HPDE6-E6E7 (cell line): ENCODE results near the gene MPPED1.

Experiments used
- DNase-seq: peaks from one replicate; pipeline ENCODE4 v3.0.0; 2011; ENCODE audit warnings: missing footprints; ENCODE audit errors: extremely low spot score

The MPPED1 gene

GRCh38 chr22:43447380-43447779, 35.6 kb downstream of the MPPED1 start:
- no peak for DNase-seq

- no peak for DNase-seq
These were observed 36.2 kb downstream of the MPPED1 start for GRCh38 chr22:43448048-43448447.

DNA sequence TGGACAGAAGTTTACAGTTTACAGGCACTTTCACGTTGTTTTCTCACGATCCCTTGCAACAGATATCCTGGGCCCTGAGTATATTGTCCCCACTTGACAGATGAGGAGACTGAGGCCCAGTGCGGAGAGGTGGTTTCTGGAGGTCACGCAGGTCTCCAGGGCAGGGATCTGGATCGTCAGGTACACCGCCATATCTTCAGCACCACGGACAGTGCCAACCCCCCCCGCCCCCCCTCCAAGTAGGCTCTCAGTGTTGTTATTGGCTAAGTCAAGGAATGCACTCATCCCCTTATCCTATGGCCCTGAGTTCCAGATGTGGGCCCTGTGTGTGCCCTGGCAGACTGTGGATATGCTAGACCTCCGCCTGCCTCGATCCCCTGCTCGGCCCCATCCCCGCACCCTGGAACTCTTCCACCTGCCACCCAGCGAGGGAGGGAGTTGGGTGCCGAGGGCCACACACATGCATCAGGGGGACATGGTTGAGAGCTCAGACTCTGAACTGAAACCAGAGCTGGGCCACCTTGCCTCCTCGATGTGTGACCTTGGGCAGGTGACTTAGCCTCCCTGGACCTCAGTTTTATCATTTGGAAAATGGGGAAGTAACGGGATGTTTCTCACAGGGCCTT, 37.5 kb downstream of the MPPED1 start:
- DNase-seq, result no peak

DNA sequence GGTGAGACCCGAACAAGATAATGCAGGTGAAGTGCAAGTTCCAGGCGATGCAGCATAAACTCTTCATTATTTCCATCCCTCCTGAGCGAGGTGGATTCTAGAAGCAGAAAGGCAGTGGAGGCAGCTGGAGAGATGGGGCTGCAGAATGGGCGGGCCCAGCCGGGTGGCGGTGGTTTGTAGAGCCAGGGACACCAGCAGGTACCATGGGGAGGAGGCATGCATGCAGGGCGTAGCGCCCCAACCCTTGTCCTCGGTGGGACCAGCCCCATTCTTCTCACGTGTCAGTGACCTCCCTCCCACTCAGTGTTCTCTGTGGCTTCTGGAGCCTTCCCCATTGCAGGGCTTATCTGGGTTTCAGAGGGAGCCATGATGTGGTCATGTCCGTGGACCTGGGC, 38.0 kb downstream of the MPPED1 start:
- DNase-seq, result no peak

DNA sequence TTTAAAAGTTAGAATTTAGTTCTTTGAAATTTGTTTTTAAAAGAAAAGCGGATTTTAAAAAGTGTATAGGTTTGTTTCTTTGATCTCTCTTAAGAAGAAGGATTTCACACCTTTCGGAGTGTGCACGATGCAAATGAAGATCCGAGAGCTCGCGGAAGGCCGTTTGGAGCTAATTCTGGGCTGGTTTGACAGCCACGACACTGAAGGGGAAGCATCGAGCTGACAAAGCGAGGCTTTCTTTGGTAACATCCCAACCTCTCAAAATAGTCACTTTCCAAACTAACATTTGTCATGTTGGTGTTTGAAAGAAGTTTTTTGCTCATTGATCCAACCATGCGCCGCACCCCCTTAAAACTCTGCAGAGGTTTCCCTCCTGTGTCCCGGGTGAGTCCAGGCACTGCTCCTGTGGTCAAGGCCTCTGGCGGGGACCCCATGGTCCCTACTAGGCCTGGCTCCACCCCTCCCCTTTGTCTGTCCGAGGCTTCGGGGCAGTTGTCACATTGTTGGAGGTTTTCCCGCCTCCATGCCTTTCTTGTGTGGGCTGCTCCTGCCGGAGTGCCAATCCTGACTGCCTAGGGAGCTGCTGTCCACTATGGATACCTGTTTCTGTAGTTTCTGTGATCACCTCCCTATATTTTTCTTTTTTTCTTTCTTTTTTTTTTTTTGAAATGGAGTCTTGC, 39.7 kb downstream of the MPPED1 start:
- DNase-seq, result no peak

DNA sequence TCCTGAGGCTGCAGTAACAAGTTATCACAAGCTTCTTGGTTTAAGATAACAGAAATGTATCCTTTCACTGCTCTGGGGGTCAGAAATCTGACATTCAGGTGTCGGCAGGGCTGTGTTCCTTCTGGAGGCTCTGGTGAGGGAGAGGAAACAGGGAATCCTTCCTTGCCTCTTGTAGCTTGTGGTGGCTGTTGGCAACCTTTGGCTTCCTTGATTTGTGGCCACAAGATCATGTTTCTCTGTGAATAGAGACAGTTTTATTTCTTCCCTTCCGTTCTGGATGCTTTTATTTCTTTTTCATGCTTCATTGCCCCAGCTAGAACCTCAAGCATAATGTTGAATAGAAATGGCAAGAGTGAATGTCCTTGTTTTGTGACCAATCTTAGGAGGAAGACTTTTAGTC, 44.0 kb downstream of the MPPED1 start:
- no peak for DNase-seq

DNA sequence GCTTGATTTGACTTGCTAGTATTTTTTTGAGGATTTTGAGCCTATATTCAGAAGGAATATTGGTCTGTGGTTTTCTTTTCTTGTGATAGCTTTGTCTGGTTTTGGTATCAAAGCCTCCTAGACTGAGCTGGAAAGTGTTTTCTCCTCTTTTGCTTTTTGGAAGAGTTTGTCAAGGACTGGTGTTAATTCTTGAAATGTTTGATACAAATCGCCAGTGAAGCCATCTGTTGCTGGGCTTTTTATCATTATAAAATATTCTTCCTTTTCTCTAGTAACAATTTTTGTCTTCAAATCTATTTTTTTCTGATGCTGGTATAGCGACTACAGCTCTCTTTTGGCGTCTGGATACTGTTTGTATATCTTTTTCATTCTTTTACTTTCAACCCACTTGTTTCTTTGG, 45.2 kb downstream of the MPPED1 start:
- no peak for DNase-seq

DNA sequence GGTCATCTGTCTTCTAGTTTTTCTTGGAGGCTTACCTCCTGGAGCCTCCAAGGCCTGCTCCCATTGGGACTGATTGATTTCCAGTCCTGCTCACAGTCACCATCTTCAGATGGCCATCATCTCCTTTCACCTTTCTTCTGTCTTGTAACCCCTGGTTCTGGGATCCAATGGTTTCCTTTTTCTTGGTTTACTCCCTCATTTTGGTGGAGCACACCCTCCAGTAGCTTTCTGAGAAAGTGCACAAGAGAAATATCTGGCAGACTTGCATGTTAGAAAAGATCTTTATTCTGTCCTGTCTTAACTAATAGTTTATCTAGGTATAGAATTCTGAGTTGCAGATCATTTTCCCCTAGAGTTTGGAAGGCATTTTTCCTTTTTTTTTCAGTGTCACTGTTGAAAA, 50.9 kb downstream of the MPPED1 start:
- DNase-seq, result no peak

- no peak for DNase-seq
These were observed 53.0 kb downstream of the MPPED1 start for GRCh38 chr22:43464809-43465208.

DNA sequence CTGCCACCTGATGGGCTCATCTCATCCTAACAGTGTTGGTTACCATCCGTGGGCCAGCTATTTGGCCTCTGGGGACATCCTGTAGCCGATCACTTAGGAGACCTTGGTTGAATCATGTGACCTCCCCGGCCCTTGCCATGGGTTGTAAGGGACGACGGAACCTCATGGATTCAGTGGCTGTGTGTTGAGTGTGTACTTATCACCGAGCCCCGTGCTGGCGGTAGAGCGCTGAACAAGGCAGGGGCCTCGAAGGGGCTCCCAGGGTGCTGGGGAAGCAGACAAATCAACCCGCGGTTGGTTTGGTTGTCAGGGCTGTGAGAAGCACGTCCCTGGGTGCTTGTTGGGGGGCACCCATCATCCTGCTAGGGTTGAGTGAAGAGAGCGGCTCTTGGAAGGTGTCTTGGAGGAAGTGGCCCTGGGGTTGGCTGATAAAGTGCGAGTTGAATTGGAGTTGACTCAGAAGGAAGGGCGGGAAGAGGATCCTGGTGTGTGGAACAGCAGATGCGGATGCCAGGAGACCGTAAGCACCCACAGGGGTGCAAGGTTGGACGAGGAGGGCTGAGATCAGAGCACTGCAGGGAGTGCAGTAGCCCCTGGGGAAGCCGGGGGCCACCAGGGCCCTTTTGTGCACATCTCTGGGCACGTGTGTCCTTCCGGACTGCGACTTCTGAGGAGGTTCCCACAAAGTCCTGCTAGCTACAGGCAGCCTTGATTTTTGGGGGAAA, 53.6 kb downstream of the MPPED1 start:
- DNase-seq, result no peak

DNA sequence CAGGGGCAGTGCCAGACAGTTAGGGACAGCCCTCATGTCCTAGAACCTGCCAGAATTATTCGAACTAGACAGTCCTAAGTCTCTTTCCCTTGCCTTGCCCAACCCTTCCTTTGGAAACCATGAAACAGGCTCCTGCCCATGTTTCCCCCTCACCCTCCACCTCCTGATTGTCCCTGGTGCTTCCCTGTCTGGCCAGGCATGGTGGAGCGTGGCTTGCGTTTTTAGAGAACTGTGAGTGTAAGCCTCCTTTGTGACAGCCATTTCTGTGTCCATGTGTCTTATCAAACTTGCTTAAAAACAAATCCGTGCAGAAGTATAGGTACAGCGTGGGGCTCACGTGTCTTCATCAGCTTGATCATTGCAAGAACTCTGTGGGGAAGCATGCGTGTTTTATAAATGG, 54.9 kb downstream of the MPPED1 start:
- DNase-seq, result no peak

DNA sequence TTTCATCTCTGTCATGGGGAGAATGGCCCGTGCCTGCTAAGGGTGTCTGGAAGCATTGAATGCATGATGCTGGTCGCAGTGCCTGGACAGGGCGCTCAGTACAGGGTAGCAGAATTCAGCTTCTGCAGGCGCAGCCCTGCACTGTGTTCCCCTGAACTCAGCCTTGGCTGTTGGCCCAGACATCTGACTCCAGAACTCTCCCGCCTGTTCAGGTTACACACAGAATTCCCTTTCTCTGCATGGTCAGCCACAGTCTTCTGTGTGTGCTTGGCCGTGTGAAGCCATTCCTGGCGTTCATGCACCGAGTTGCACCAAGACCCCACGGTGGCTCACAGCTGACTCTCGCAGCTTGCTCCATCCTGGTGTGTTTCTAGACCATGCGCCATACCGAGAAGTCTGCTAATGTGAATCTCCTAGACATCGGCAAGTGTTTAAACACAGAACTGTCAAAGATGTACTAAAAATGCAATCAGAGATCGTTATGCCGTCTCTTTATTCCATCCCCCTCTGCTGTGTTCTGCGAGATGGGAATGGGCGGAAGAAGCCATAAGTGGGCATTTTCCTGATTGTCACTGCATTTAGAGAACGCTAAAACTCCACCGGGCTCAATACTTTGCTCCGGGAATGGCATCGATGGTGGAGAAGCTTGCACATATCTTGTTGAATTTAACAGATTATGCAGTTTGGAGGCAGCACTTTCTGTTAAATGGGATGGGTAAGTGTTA, 55.6 kb downstream of the MPPED1 start:
- DNase-seq, result no peak

- DNase-seq, result no peak
These were observed 58.4 kb downstream of the MPPED1 start for GRCh38 chr22:43470253-43470652.

DNA sequence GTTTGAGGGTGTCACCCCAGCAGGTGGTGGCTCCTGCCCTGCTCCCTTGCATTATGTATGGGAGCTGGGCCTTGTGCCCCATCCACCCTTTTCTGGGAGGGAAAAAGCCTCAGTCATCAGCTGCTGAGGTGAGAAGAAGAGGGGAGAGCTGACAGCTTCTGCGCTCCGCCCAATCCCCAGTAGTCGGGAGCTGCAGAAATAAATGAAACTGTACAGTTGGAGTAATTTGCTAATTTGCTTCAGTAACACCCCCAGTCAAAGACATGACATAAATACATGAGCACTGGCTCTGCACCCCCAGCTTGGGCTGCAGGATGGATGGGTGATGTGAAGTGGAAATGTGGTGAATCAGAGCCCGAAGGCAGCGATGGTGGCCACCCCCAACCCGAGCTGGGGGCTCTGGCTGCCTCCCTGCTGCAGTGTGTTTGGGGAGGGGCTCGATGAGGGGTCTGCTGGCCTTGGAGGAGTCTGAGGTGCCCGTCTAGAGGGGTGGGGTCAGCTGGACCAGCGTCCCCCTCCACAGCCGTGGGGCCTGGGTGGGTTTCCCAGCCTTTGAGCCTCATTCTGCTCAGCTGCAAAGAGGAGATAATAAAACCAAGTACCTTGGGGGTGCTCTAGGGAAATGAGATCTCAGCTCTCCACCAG, 59.2 kb downstream of the MPPED1 start:
- DNase-seq, result no peak

GRCh38 chr22:43471606-43472135, 59.9 kb downstream of the MPPED1 start:
- no peak for DNase-seq

DNA sequence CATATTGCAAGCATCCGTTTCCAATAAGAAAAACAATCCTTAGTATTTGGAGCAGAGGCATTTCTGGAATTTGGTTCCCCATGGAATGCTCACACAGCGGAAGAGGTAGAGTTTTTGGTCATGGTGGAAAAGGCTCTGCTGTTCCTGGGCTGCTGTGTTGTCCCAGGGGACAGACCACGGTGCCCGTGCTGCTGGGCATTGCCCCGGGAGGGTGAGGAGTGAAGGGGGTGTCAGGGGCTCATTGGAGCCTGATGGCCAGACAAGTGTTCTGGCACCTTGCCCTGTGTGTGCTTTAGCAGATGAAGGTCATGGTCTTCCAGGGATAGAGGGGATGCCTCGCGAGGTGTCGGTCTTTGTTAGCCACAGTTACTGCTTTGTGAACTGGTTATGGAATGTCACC, 61.2 kb downstream of the MPPED1 start:
- no peak for DNase-seq

GRCh38 chr22:43473441-43473840, 61.6 kb downstream of the MPPED1 start:
- no peak for DNase-seq

GRCh38 chr22:43474161-43475101, 62.6 kb downstream of the MPPED1 start:
- DNase-seq, result no peak

- no peak for DNase-seq
These were observed 63.8 kb downstream of the MPPED1 start for GRCh38 chr22:43475549-43476076.

GRCh38 chr22:43476341-43476740, 64.5 kb downstream of the MPPED1 start:
- DNase-seq, result no peak
